Activated CD4-positive, CD25-positive, alpha-beta regulatory T cell treated with anti-CD3 and anti-CD28 coated beads, Interleukin-2, amount 50 U/mL, for 16 hours (primary cell): ENCODE data around the gene IL2RA.
"Not testable (repeated sequence)": the region's sequence is repeated elsewhere in the genome, so short reads cannot be mapped to it uniquely, and the experiment has no call there.

Experiments used
- DNase-seq: peaks from one replicate; pipeline ENCODE4 v3.0.0-alpha.2; 2020; ENCODE audit warnings: low read depth, low spot score

The IL2RA gene

GRCh38 chr10:6082496-6083395, 20.6 kb upstream of the IL2RA start:
- DNase-seq: no peak

GRCh38 chr10:6080417-6080973, 18.3 kb upstream of the IL2RA start:
- DNase-seq: no peak

- DNase-seq: no peak
These were observed 16.9 kb upstream of the IL2RA start for GRCh38 chr10:6079044-6079443.

GRCh38 chr10:6077071-6077675, 15.0 kb upstream of the IL2RA start:
- DNase-seq: no peak

- DNase-seq: no peak
These were observed 12.5 kb upstream of the IL2RA start for GRCh38 chr10:6074489-6075301.

GRCh38 chr10:6072215-6072934, 10.2 kb upstream of the IL2RA start:
- DNase-seq: no peak

GRCh38 chr10:6071181-6072175, 9.3 kb upstream of the IL2RA start:
- no peak for DNase-seq

GRCh38 chr10:6070660-6071059, 8.5 kb upstream of the IL2RA start:
- no peak for DNase-seq

GRCh38 chr10:6069081-6069931, 7.1 kb upstream of the IL2RA start:
- no peak for DNase-seq

- no peak for DNase-seq
These were observed 6.3 kb upstream of the IL2RA start for GRCh38 chr10:6068422-6068821.

GRCh38 chr10:6068006-6068405, 5.8 kb upstream of the IL2RA start:
- no peak for DNase-seq

GRCh38 chr10:6067457-6067856, 5.3 kb upstream of the IL2RA start:
- DNase-seq: no peak

GRCh38 chr10:6065835-6066234, 3.7 kb upstream of the IL2RA start:
- no peak for DNase-seq

GRCh38 chr10:6065406-6065805, 3.2 kb upstream of the IL2RA start:
- DNase-seq: no peak

GRCh38 chr10:6064726-6065125, 2.6 kb upstream of the IL2RA start:
- not testable (repeated sequence) for DNase-seq

- DNase-seq: no peak
These were observed 2.0 kb upstream of the IL2RA start for GRCh38 chr10:6064119-6064518.

GRCh38 chr10:6061056-6061455, 1.1 kb downstream of the IL2RA start:
- no peak for DNase-seq

- no peak for DNase-seq
These were observed 2.7 kb downstream of the IL2RA start for GRCh38 chr10:6059506-6059905.
